Lower leg skin (tissue), 4 donors: ENCODE results near the gene RTL10. TPM values are rescaled to one million over a fixed set of nuclear protein-coding genes. Genes with fewer than 3 reads are reported as not detected.

Source experiments
- DNase-seq, 2 donors: peaks; one replicate each; pipeline ENCODE4 v3.0.0-alpha.2; 2019; ENCODE audit warnings: low spot score in 2 of 2
- H3K4me3 ChIP-seq: fragments of 200-600 bp; sonication (generic); 2 replicates; pipeline ENCODE4 v1.5.1; 2017; ENCODE audit warnings: mild to moderate bottlenecking, low read depth; ENCODE audit not compliant: poor library complexity, severe bottlenecking
- POLR2A ChIP-seq, 2 donors: fragments of 450-650 bp; IDR thresholded peaks; one replicate each; pipeline ENCODE4 v1.6.1; 2016 to 2017; ENCODE audit warnings: antibody characterized with exemption in 2 of 2, mild to moderate bottlenecking in 1 of 2, moderate library complexity in 1 of 2
- WGBS, 2 donors: methylation state at CpG; one replicate each; pipeline ENCODE4 v1.1.5; 2018; 5-methylcytosine and 5-hydroxymethylcytosine counted together
- intact Hi-C: fragments of 100-400 bp; cut with DNase I; formaldehyde crosslinking; loops from one replicate; pipeline ENCODE4 v1.15.0; 2023; ENCODE audit warnings: low total_unique reads
- total RNA-seq, 4 donors: library from RNA; depleted of rRNA; stranded (reverse); fragments of >200 nt; gene quantifications; one replicate each; pipeline ENCODE4 v1.1.0, GENCODE V29; 2016
- TF ChIP-seq, protein P1 (sequence below), 3 donors: fragments of 450-650 bp; IDR thresholded peaks; one replicate each; pipeline ENCODE4 v1.5.1; 2016; ENCODE audit warnings: antibody characterized with exemption in 3 of 3, mild to moderate bottlenecking in 3 of 3, moderate library complexity in 2 of 3

Gene RTL10
- total RNA-seq, 4 donors from 2014 or later = 24.5 to 28.0 (median 27.1) TPM

- intact Hi-C loops = no loop called here
- 31 to 39% methylated on average over 20 to 27 of the region's 32 CpGs for WGBS, 2 donors
- H3K4me3 ChIP-seq = no peak overlapping the region
- no peak for TF ChIP-seq POLR2A (IDR thresholded peaks at IDR 0.05)
- TF ChIP-seq, protein P1, sequence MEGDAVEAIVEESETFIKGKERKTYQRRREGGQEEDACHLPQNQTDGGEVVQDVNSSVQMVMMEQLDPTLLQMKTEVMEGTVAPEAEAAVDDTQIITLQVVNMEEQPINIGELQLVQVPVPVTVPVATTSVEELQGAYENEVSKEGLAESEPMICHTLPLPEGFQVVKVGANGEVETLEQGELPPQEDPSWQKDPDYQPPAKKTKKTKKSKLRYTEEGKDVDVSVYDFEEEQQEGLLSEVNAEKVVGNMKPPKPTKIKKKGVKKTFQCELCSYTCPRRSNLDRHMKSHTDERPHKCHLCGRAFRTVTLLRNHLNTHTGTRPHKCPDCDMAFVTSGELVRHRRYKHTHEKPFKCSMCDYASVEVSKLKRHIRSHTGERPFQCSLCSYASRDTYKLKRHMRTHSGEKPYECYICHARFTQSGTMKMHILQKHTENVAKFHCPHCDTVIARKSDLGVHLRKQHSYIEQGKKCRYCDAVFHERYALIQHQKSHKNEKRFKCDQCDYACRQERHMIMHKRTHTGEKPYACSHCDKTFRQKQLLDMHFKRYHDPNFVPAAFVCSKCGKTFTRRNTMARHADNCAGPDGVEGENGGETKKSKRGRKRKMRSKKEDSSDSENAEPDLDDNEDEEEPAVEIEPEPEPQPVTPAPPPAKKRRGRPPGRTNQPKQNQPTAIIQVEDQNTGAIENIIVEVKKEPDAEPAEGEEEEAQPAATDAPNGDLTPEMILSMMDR (IDR thresholded peaks at IDR 0.05) = no peak
- DNase-seq = no peak
Observed at GRCh38 chr22:19891317-19892256, 36.9 kb upstream of the RTL10 start.

DNA sequence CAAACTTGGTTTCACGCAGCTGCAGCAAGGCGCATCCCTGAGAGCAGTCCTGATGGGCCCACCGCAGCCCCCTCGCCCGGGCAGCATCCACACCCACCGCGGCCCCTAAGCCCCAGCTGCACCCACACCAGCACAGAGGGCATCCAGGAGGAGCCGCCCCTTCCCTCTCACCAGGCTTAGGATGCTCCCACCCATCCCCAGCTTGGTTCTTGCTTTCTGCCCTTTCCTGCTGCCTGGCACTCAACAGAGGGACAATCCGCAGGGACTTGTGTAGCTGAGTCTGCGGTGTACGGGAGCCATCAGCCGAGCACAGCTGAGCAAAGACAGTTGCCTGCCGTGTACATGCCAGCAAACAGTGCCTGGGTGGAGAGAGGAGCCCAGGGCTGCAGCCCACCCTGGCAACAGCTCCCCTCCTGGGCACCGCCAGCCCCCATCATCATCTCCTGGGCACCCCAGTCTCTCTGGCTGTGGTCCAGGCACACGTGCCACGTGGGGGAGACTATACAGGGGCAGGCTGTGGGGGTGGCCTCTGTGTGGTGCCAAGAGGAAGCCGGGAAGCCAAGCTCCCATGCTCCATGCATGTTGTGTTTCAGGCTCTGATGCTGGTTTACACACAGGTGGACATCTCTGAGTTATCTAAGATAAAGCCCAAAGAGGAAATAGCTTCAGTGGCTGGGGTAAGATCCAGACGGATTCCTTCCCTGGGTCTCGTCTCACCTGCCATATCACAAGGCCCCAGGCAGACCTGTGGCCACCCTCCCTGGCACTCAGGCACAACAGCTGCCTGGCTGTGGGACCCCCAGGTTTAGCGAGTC is 36.0 kb upstream of the RTL10 start:
- intact Hi-C loops = no loop called here
- 40 to 71% methylated on average over 10 to 19 of the region's 20 CpGs for WGBS, 2 donors
- no peak overlapping the region for H3K4me3 ChIP-seq
- no peak for DNase-seq
- TF ChIP-seq, protein P1 (IDR thresholded peaks at IDR 0.05) = no peak

DNA sequence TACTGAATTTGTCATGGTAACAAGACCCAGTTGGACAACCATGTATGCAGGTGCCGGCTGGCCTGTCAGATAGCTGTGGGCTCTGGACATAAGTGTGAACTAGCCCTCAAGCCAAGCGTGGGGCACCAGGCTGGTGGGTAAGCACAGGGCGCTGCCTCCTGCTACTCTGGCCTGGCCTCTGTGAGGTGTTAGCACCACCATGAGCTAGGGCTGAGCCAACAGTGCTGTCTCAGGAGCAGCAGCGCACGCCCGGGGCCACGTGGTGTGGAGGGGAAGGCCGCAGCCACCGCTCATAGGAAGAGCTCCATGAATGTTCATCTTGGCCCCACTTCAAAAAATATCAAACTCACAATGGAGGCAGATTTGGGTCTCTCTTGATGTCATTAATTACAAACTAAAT is 35.3 kb upstream of the RTL10 start:
- no peak overlapping the region for H3K4me3 ChIP-seq
- intact Hi-C loops = no loop called here
- no peak for TF ChIP-seq POLR2A (IDR thresholded peaks at IDR 0.05)
- TF ChIP-seq, protein P1 (IDR thresholded peaks at IDR 0.05) = no peak
- no peak for DNase-seq
- WGBS, 2 donors = 84 to 87% methylated on average over 9 of the region's 9 CpGs

- no peak overlapping the region for H3K4me3 ChIP-seq
- DNase-seq = no peak
- WGBS, 2 donors = 47 to 55% methylated on average over 13 to 17 of the region's 17 CpGs
- intact Hi-C loops = no loop called here
- TF ChIP-seq, protein P1 (IDR thresholded peaks at IDR 0.05) = no peak
- TF ChIP-seq POLR2A (IDR thresholded peaks at IDR 0.05) = no peak
Observed at GRCh38 chr22:19888131-19888746, 33.6 kb upstream of the RTL10 start.

DNA sequence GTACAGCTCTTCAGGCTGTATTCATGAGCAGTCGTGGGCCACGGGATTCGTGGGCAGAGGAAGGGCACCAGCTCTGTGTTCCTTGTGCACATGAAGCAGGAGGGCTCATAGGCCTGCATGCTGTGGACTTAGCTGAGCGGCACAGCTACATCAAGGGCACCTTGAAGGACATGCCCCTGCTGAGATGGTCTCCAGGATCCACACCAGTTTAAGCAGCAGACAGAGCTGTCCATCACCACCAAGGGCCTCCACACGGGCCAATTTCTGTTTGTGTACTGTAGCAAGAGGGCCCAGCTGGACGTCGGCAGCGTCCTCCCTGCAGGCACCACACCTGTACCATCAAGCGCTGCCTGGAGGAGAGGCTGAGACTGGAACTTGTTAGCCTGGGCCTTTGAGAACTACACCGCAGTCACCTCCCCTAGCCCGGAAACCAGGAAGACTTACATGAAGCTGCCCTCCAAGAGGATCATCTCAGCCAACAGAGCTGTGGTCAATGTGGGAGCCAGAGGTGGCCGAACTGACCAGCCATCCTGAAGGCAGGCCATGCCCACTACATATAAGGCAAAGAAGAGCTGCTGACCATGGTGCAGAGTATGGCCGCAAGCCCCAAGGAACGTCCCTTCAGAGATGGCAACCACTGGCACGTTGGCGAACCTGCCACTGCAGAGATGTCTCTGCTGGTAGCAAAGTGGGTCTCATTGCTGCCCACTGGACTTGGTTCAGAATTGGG is 32.7 kb upstream of the RTL10 start:
- TF ChIP-seq, protein P1 (IDR thresholded peaks at IDR 0.05) = no peak
- no peak for TF ChIP-seq POLR2A (IDR thresholded peaks at IDR 0.05)
- intact Hi-C loops = no loop called here
- WGBS, 2 donors = 64 to 68% methylated on average over 13 to 15 of the region's 16 CpGs
- no peak overlapping the region for H3K4me3 ChIP-seq
- DNase-seq = no peak
